Uterus (tissue), 2 donors: ENCODE measurements around the gene HLF.

Source experiments
- CTCF ChIP-seq, 4 experiments: fragments of 200-600 bp in 2 of 4; fragments of 450-650 bp in 2 of 4; sonication (generic) in 2 of 4; IDR thresholded peaks; one replicate each; pipeline ENCODE4 v1.5.1; 2016 to 2019; ENCODE audit warnings: antibody characterized with exemption in 4 of 4, mild to moderate bottlenecking in 2 of 4, moderate library complexity in 1 of 4
- POLR2A ChIP-seq, 2 donors: fragments of 450-650 bp; IDR thresholded peaks; one replicate each; pipeline ENCODE4 v1.6.1; 2016; ENCODE audit warnings: antibody characterized with exemption in 2 of 2, mild to moderate bottlenecking in 1 of 2, moderate library complexity in 1 of 2

- TF ChIP-seq CTCF (IDR thresholded peaks at IDR 0.05) (no peak), POLR2A (IDR thresholded peaks at IDR 0.05) (no peak)
Observed at GRCh38 chr17:55318715-55319487, 54.1 kb downstream of the HLF start.
